ENCODE data around the gene CDC34.

DNA sequence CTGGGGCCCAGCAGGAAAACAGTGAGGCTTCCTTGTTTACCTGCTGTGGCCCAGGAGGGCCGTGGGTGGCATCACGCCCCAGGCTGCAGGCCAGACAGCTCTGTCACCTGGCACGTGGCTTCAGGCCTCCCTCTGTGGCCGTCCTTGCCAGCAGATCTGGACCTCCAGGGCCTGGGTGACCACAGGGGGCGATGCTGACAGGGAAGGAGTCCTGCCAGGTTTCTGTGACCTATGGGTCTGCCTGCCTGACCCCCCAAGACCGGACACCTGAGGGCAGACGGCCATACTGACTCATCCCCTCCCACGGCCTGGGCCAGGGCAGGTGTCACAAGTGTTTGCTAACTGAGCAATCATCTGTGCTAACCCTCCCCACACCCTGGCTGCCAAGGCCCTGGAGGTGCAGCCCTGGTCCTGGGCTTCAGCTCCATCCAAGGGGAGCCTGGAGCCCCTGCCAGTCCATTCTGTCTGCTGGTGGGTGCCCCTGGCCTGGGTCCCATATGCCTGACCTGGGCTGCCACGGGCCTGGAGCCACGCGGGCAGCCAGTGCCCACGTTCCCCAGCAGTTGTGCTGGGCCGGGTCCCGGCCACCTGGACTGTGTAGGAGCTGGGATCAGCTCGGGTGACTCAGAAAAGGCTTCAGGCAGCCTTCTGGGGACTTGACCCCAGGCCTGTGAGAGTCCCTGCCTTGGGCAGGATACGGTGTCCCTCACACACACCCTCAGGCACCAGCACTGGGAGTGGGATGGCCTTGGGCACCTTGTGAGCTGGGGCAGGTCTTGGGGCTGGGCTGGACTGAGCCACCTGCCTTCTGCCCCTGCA, 3.7 kb downstream of the CDC34 start:
- TF ChIP-seq XRCC5 (IDR thresholded peaks at IDR 0.05; ENCODE audit: low read depth, low read length) (no peak), YY1 (IDR thresholded peaks at IDR 0.05; ENCODE audit: borderline replicate concordance in 1 of 3, control insufficient read depth in 1 of 3, extremely low read depth in 1 of 3, insufficient read depth in 3 of 3, insufficient read length in 1 of 3, insufficient replicate concordance in 2 of 3, low read depth in 1 of 3, low read length in 2 of 3) (no peak), ELF1 (tag; IDR thresholded peaks at IDR 0.05) (no peak), NFXL1 (CRISPR knock-in tag; IDR thresholded peaks at IDR 0.05) (no peak), HNRNPUL1 (IDR thresholded peaks at IDR 0.05; ENCODE audit: low read length) (no peak), CHD1 (IDR thresholded peaks at IDR 0.05; ENCODE audit: low read length) (no peak), ARNT (IDR thresholded peaks at IDR 0.05) (no peak), SRF (CRISPR knock-in tag; IDR thresholded peaks at IDR 0.05) (no peak), CREB1 (IDR thresholded peaks at IDR 0.05) (no peak), CREB1 (CRISPR knock-in tag; IDR thresholded peaks at IDR 0.05) (no peak), EP300 (IDR thresholded peaks at IDR 0.05; ENCODE audit: low read length) (no peak), ZNF384 (IDR thresholded peaks at IDR 0.05; ENCODE audit: low read depth, low read length) (no peak)
- TF ChIP-seq, protein P1, sequence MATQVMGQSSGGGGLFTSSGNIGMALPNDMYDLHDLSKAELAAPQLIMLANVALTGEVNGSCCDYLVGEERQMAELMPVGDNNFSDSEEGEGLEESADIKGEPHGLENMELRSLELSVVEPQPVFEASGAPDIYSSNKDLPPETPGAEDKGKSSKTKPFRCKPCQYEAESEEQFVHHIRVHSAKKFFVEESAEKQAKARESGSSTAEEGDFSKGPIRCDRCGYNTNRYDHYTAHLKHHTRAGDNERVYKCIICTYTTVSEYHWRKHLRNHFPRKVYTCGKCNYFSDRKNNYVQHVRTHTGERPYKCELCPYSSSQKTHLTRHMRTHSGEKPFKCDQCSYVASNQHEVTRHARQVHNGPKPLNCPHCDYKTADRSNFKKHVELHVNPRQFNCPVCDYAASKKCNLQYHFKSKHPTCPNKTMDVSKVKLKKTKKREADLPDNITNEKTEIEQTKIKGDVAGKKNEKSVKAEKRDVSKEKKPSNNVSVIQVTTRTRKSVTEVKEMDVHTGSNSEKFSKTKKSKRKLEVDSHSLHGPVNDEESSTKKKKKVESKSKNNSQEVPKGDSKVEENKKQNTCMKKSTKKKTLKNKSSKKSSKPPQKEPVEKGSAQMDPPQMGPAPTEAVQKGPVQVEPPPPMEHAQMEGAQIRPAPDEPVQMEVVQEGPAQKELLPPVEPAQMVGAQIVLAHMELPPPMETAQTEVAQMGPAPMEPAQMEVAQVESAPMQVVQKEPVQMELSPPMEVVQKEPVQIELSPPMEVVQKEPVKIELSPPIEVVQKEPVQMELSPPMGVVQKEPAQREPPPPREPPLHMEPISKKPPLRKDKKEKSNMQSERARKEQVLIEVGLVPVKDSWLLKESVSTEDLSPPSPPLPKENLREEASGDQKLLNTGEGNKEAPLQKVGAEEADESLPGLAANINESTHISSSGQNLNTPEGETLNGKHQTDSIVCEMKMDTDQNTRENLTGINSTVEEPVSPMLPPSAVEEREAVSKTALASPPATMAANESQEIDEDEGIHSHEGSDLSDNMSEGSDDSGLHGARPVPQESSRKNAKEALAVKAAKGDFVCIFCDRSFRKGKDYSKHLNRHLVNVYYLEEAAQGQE (IDR thresholded peaks at IDR 0.05; ENCODE audit: borderline replicate concordance) = no peak
- TF ChIP-seq, protein P1 (CRISPR knock-in tag; IDR thresholded peaks at IDR 0.05; ENCODE audit: low read depth) = no peak
- TF ChIP-seq, protein P2, sequence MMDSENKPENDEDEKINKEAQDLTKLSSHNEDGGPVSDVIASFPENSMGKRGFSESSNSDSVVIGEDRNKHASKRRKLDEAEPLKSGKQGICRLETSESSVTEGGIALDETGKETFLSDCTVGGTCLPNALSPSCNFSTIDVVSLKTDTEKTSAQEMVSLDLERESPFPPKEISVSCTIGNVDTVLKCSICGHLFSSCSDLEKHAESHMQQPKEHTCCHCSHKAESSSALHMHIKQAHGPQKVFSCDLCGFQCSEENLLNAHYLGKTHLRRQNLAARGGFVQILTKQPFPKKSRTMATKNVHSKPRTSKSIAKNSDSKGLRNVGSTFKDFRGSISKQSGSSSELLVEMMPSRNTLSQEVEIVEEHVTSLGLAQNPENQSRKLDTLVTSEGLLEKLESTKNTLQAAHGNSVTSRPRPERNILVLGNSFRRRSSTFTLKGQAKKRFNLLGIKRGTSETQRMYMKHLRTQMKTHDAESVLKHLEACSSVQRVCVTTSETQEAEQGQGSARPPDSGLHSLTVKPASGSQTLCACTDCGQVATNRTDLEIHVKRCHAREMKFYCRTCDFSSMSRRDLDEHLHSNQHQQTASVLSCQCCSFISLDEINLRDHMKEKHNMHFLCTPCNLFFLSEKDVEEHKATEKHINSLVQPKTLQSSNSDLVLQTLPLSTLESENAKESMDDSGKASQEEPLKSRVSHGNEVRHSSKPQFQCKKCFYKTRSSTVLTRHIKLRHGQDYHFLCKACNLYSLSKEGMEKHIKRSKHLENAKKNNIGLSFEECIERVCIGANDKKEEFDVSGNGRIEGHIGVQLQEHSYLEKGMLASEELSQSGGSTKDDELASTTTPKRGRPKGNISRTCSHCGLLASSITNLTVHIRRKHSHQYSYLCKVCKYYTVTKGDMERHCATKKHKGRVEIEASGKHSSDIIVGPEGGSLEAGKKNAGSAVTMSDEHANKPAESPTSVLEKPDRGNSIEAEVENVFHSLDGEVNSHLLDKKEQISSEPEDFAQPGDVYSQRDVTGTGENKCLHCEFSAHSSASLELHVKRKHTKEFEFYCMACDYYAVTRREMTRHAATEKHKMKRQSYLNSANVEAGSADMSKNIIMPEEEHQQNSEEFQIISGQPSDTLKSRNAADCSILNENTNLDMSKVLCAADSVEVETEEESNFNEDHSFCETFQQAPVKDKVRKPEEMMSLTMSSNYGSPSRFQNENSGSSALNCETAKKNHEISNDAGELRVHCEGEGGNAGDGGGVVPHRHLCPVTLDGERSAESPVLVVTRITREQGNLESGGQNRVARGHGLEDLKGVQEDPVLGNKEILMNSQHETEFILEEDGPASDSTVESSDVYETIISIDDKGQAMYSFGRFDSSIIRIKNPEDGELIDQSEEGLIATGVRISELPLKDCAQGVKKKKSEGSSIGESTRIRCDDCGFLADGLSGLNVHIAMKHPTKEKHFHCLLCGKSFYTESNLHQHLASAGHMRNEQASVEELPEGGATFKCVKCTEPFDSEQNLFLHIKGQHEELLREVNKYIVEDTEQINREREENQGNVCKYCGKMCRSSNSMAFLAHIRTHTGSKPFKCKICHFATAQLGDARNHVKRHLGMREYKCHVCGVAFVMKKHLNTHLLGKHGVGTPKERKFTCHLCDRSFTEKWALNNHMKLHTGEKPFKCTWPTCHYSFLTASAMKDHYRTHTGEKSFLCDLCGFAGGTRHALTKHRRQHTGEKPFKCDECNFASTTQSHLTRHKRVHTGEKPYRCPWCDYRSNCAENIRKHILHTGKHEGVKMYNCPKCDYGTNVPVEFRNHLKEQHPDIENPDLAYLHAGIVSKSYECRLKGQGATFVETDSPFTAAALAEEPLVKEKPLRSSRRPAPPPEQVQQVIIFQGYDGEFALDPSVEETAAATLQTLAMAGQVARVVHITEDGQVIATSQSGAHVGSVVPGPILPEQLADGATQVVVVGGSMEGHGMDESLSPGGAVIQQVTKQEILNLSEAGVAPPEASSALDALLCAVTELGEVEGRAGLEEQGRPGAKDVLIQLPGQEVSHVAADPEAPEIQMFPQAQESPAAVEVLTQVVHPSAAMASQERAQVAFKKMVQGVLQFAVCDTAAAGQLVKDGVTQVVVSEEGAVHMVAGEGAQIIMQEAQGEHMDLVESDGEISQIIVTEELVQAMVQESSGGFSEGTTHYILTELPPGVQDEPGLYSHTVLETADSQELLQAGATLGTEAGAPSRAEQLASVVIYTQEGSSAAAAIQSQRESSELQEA (IDR thresholded peaks at IDR 0.05; ENCODE audit: low read depth) = no peak

Measured in K562 (cell line).